ENCODE data around the gene HS3ST6.

DNA sequence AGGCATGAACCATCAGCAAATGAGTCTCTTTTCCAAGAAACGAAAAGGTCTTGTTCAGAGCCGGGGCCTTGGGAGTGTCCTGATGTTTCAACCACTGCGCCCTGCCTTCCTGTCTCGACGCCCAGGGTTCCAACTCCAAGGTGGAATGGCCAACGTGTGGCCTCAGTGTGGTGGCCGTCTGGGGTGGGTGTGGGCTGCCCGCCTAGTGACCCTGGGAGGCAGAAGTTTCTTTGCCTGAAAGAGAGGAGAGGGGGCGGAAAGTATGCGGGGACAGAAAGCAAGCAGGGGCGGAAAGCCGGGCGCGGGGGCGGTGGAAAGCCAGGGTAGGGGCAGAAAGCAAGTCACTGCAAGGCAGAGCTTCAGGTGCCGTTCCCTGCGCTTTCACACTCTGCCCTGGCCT lies 20.7 kb upstream of the HS3ST6 start:
- TF ChIP-seq EZH2 (IDR thresholded peaks at IDR 0.05; ENCODE audit: borderline replicate concordance, low read length): no peak
- TF ChIP-seq, protein P1, sequence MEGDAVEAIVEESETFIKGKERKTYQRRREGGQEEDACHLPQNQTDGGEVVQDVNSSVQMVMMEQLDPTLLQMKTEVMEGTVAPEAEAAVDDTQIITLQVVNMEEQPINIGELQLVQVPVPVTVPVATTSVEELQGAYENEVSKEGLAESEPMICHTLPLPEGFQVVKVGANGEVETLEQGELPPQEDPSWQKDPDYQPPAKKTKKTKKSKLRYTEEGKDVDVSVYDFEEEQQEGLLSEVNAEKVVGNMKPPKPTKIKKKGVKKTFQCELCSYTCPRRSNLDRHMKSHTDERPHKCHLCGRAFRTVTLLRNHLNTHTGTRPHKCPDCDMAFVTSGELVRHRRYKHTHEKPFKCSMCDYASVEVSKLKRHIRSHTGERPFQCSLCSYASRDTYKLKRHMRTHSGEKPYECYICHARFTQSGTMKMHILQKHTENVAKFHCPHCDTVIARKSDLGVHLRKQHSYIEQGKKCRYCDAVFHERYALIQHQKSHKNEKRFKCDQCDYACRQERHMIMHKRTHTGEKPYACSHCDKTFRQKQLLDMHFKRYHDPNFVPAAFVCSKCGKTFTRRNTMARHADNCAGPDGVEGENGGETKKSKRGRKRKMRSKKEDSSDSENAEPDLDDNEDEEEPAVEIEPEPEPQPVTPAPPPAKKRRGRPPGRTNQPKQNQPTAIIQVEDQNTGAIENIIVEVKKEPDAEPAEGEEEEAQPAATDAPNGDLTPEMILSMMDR (conservative IDR thresholded peaks at IDR 0.05 in 1 of 2, IDR thresholded peaks at IDR 0.05 in 1 of 2; ENCODE audit: extremely low read depth in 1 of 2, insufficient read depth in 1 of 2, low read depth in 1 of 2, low read length in 2 of 2): no peak

All from mammary epithelial cell (primary cell).